NCI-H146 treated with DMSO at 0.1 percent for 48 hours (cell line): Measurements from ENCODE around the gene AMOTL2.

Source experiments
- DNase-seq: peaks from one replicate; lab custom pipeline; 2025; ENCODE audit not compliant: unreplicated experiment; lab: John Stamatoyannopoulos, UW

Gene AMOTL2

GRCh38 chr3:134336587-134336986 is 37.7 kb downstream of the AMOTL2 start:
- no peak for DNase-seq

GRCh38 chr3:134334901-134335280 is 39.4 kb downstream of the AMOTL2 start:
- no peak for DNase-seq

GRCh38 chr3:134334231-134334900 is 39.9 kb downstream of the AMOTL2 start:
- DNase-seq, result no peak

GRCh38 chr3:134333522-134334181 is 40.6 kb downstream of the AMOTL2 start:
- DNase-seq, result no peak

- DNase-seq, result no peak
These were observed 41.9 kb downstream of the AMOTL2 start for GRCh38 chr3:134332344-134332743.

GRCh38 chr3:134331811-134332199 is 42.4 kb downstream of the AMOTL2 start:
- DNase-seq, result no peak

- no peak for DNase-seq
These were observed 43.1 kb downstream of the AMOTL2 start for GRCh38 chr3:134330883-134331810.

- no peak for DNase-seq
These were observed 45.4 kb downstream of the AMOTL2 start for GRCh38 chr3:134328846-134329245.

- no peak for DNase-seq
These were observed 46.1 kb downstream of the AMOTL2 start for GRCh38 chr3:134328147-134328591.

- no peak for DNase-seq
These were observed 46.7 kb downstream of the AMOTL2 start for GRCh38 chr3:134327594-134327975.

GRCh38 chr3:134326760-134327593 is 47.3 kb downstream of the AMOTL2 start:
- DNase-seq, result no peak

- DNase-seq, result no peak
These were observed 48.1 kb downstream of the AMOTL2 start for GRCh38 chr3:134326126-134326525.

GRCh38 chr3:134325706-134326105 is 48.5 kb downstream of the AMOTL2 start:
- DNase-seq, result no peak

- DNase-seq, result no peak
These were observed 49.1 kb downstream of the AMOTL2 start for GRCh38 chr3:134325061-134325705.

- DNase-seq, result no peak
These were observed 50.0 kb downstream of the AMOTL2 start for GRCh38 chr3:134323966-134324962.

- no peak for DNase-seq
These were observed 52.0 kb downstream of the AMOTL2 start for GRCh38 chr3:134322286-134322685.

GRCh38 chr3:134320749-134321148 is 53.5 kb downstream of the AMOTL2 start:
- DNase-seq, result no peak

GRCh38 chr3:134319931-134320330 is 54.3 kb downstream of the AMOTL2 start:
- no peak for DNase-seq

- DNase-seq, result no peak
These were observed 56.1 kb downstream of the AMOTL2 start for GRCh38 chr3:134318166-134318565.
